ENCODE data around the gene OLFM1. TPM values are rescaled to one million over a fixed set of nuclear protein-coding genes. Genes with fewer than 3 reads are reported as not detected.

Gene OLFM1
- total and polyA plus RNA-seq, 2 of the 4 experiments (the other 2 are of a cell fraction): 0.36 to 0.38 TPM

- no TSS peak for BruUV-seq (replicated peaks)
- Histone ChIP-seq H3K14ac (replicated peaks; ENCODE audit: low read depth, low read length) (no peak overlapping the region), H3K9me1 (ENCODE audit: insufficient read depth, low read length) (no peaks in the 10 kb centered on the region), H3K79me1 (ENCODE audit: low read depth in 1 of 2, low read length in 2 of 2) (no peaks in the 10 kb centered on the region), H3K27me3 (ENCODE audit: control insufficient read depth, insufficient read depth, low read length) (no peaks in the 10 kb centered on the region), H4K5ac (ENCODE audit: low read depth, low read length) (no peak overlapping the region), H3K56ac (ENCODE audit: extremely low read depth, insufficient read depth, low read length) (no peak overlapping the region), H2BK120ac (ENCODE audit: low read depth, low read length) (no peak overlapping the region), H3K4me3 (ENCODE audit: insufficient read depth, low read depth, low read length) (no peak overlapping the region), H3K23ac (ENCODE audit: low read depth, low read length) (no peak overlapping the region), H2AK9ac (replicated peaks; ENCODE audit: low read depth, low read length, poor library complexity) (no peak overlapping the region), H3K4me2 (ENCODE audit: low read depth, low read length) (no peak overlapping the region), H2BK20ac (ENCODE audit: low read depth, low read length) (no peak overlapping the region), H3K27ac (ENCODE audit: insufficient read depth, low read length) (no peak overlapping the region), H4K8ac (ENCODE audit: low read depth in 2 of 2, low read length in 2 of 2) (no peak overlapping the region), H3K9me3 (ENCODE audit: control insufficient read depth, insufficient read depth, low read length) (peaks cover 38% of the 10 kb centered on the region), H3K18ac (ENCODE audit: low read depth, low read length) (no peak overlapping the region), H2BK5ac (ENCODE audit: low read depth, low read length, poor library complexity, severe bottlenecking) (no peak overlapping the region), H4K20me1 (ENCODE audit: insufficient read depth, low read length) (no peaks in the 10 kb centered on the region), H3K36me3 (ENCODE audit: control insufficient read depth, insufficient read depth, low read length) (no peaks in the 10 kb centered on the region), H3K9ac (ENCODE audit: low read depth, low read length) (no peak overlapping the region), H3K4ac (ENCODE audit: low read depth, low read length) (no peak overlapping the region), H2BK15ac (ENCODE audit: low read depth, low read length) (no peak overlapping the region), H2AFZ (replicated peaks; ENCODE audit: low read length, poor library complexity) (peak overlapping the region; percentile 61), H4K91ac (ENCODE audit: insufficient read depth, low read depth, low read length) (no peak overlapping the region), H3K4me1 (ENCODE audit: control insufficient read depth, insufficient read depth, low read length) (no peaks in the 10 kb centered on the region), H2AK5ac (ENCODE audit: low read depth, low read length) (no peak overlapping the region)
- dilution Hi-C loops (cut with HindIII; ENCODE audit: low sequenced_read_pairs, unreplicated experiment) (no loop called here), in situ Hi-C loops (cut with MboI; ENCODE audit: low sequenced_read_pairs) (no loop called here), intact Hi-C loops (cut with micrococcal nuclease) (no loop called here)
- WGBS, 2 experiments (ENCODE audit: extremely low coverage in 2 of 2, insufficient read length in 1 of 2): 0% methylated on average over 1 of the region's 11 CpGs; no CpG with 5 or more reads in 1 of the 2 experiments
- no peak for DNase-seq
- POLR2A ChIA-PET (ENCODE audit: unreplicated experiment): no interaction called here
- CTCF ChIA-PET: no interaction called here
- TF ChIP-seq FOS (IDR thresholded peaks at IDR 0.05; ENCODE audit: low read depth, low read length): no peak
- no peak for TF ChIP-seq CTCF (conservative IDR thresholded peaks at IDR 0.05; ENCODE audit: low read depth, low read length)
- no peak for TF ChIP-seq MAZ (IDR thresholded peaks at IDR 0.05; ENCODE audit: borderline replicate concordance, low read depth, low read length)
- TF ChIP-seq RAD21 (IDR thresholded peaks at IDR 0.05; ENCODE audit: low read length): no peak
- TF ChIP-seq MAFK (IDR thresholded peaks at IDR 0.05; ENCODE audit: low read depth, low read length): no peak
- no peak for TF ChIP-seq SMC3 (IDR thresholded peaks at IDR 0.05; ENCODE audit: low read depth, low read length)
- no peak for TF ChIP-seq USF2 (IDR thresholded peaks at IDR 0.05; ENCODE audit: low read depth, low read length)
- no peak for TF ChIP-seq NFE2L2 (IDR thresholded peaks at IDR 0.05; ENCODE audit: low read depth, low read length)
- no peak for TF ChIP-seq POLR2A (IDR thresholded peaks at IDR 0.05; ENCODE audit: low read depth, low read length)
- no peak for TF ChIP-seq RCOR1 (IDR thresholded peaks at IDR 0.05; ENCODE audit: insufficient replicate concordance, low read length)
- TF ChIP-seq BHLHE40 (IDR thresholded peaks at IDR 0.05; ENCODE audit: low read depth, low read length): no peak
- ATAC-seq (ENCODE audit: low read depth): no peak
Observed at GRCh38 chr9:135154050-135154615, 66.7 kb downstream of the OLFM1 start.

Measured in IMR-90 (cell line).